ENCODE results near the gene APBA3.

The APBA3 gene

DNA sequence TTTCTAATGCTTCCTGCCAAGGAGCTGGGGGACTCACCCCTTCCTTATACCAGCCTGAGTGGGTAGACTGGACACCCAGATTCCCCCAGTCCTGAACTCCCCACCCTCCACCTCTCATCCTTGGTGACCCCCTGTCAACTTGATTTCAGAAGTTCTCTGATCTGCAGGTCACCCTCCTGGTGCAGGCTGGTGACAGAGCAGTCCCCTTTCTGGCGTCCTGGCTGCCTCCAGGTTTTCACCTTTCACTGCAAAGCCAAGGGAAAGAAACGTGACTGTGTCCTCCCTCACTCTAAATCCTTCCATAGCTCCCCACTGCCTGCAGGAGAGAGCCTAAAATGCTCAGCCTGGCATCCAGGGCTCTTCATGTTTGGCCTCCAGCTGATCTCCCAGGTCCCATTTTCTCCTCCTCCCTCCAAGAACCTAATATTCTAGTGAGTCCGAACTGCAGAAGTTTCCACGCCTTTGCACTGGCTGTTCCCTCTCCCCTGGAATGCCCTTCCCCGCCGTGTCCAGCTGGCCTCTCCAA is 28.8 kb upstream of the APBA3 start:
- TF ChIP-seq, protein P1, sequence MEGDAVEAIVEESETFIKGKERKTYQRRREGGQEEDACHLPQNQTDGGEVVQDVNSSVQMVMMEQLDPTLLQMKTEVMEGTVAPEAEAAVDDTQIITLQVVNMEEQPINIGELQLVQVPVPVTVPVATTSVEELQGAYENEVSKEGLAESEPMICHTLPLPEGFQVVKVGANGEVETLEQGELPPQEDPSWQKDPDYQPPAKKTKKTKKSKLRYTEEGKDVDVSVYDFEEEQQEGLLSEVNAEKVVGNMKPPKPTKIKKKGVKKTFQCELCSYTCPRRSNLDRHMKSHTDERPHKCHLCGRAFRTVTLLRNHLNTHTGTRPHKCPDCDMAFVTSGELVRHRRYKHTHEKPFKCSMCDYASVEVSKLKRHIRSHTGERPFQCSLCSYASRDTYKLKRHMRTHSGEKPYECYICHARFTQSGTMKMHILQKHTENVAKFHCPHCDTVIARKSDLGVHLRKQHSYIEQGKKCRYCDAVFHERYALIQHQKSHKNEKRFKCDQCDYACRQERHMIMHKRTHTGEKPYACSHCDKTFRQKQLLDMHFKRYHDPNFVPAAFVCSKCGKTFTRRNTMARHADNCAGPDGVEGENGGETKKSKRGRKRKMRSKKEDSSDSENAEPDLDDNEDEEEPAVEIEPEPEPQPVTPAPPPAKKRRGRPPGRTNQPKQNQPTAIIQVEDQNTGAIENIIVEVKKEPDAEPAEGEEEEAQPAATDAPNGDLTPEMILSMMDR (IDR thresholded peaks at IDR 0.05; ENCODE audit: low read depth, low read length), result no peak
- H3K4me3 ChIP-seq (replicated peaks in 1 of 2; ENCODE audit: low read depth in 2 of 2, low read length in 2 of 2), result no peak overlapping the region
- DNase-seq (ENCODE audit: low read depth in 2 of 2), result no peak

DNA sequence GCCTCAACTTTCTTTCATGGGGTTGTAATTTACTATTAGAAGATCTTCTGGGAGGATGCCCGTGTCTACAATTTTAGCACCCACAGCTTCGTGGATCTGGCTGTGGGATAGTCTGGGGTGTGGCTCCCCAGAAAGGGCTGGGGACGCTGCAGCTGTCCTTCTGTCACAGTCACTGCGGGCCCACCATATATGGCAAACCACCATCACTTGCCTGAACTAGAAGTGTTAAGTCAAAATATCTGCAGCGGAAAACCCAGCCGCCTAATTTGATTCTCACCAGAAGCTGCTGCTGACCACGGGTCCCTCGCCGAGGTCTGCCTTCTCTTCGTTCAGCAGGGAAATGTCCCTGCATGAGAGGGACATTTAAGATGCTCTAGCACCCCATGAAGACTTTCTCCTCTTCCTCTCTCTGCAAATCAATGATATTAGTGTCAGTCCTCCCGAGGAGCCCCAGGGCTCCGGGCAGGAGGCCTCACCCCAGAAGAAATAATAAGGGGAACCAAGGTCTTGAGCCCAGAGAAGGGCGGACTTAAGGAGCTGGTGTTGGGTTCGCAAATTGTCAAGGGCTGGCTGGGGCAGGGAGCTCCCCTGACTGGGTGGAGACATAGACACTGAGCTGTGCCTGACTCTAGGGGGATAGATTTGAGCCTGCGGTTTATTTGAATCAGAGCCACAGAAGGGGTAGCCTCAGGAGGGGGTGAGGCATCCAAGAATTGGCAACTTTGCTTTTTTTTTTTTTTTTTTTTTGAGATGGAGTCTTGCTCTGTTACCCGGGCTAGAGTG is 27.7 kb upstream of the APBA3 start:
- TF ChIP-seq, protein P1 (IDR thresholded peaks at IDR 0.05; ENCODE audit: low read depth, low read length), result no peak
- DNase-seq (ENCODE audit: low read depth in 2 of 2), result no peak
- no peak overlapping the region for H3K4me3 ChIP-seq (replicated peaks in 1 of 2; ENCODE audit: low read depth in 2 of 2, low read length in 2 of 2)

DNA sequence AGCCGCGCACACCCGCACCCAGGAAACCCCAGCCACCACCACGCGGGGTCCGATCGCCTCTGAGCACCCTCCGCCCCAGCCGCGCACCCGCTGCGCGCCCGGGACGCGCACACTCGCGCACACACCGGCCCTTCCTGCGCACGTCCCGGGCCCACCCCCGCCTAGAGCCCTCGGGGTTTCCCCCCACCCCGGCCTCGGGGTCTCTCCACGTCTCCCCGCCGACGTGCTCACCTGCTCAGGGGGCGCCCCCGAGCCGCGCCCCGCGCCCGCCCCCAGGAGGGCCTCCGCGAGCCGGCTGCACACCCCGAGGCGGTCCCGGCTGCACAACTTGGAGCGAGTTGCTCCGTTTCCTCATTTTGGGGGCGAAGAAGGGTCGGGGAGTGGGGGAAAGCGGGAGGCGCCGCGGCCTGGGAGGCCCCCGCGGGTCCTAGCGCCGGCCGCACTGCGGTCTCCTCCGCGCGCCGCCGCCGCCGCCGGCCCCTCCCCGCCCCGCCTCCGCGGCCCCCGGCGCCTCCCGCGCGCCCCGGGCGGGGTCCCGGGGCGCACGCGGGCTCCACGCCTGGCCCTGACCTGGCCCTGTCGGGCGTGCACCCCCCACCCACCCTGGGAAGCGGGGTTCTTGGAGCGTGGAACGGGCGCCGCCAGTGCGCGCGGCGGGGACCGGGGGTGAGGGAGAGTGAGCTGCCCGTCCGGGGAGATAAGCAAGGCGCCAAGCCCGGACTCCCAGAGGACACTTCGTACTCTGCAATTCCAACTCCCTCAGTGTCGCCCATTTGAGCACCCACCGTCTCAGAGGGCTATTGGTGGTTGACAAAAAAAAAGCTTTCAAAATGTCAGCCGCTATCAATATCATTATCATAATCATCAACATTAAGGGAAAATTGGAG is 24.7 kb upstream of the APBA3 start, which contains the start of gene MATK:
MATK (minus strand) TSS at position 444 of the 887 bp plus-strand sequence. CDS start 1,246 bp downstream, outside the sequence.
- TF ChIP-seq, protein P1 (IDR thresholded peaks at IDR 0.05; ENCODE audit: low read depth, low read length), result no peak
- DNase-seq (ENCODE audit: low read depth in 2 of 2), result no peak
- H3K4me3 ChIP-seq (replicated peaks in 1 of 2; ENCODE audit: low read depth in 2 of 2, low read length in 2 of 2), result no peak within 1 kb of the TSS

DNA sequence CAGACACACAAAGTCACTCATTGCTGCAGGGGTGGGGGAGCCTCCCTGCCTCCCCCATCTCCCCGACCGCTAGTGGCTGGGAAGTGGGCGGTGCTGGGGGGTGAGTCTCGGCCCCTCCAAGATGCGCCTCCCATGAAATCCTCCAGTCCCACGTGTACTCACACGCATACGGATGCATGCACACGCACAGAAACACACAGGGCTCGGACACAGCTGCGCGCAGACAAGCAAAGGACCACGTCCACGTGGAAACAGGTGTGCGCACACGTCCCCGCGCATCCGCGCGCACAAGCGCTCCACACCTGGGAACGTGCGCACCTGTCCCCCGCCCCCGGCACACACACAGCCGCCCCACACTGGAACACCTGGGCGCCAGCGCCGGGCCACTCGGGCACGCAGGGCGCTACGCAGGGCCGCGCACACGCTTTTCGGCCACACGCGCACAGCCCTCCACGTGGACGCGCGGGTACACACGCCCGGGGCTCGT is 24.0 kb upstream of the APBA3 start:
- TF ChIP-seq, protein P1 (IDR thresholded peaks at IDR 0.05; ENCODE audit: low read depth, low read length), result no peak

DNA sequence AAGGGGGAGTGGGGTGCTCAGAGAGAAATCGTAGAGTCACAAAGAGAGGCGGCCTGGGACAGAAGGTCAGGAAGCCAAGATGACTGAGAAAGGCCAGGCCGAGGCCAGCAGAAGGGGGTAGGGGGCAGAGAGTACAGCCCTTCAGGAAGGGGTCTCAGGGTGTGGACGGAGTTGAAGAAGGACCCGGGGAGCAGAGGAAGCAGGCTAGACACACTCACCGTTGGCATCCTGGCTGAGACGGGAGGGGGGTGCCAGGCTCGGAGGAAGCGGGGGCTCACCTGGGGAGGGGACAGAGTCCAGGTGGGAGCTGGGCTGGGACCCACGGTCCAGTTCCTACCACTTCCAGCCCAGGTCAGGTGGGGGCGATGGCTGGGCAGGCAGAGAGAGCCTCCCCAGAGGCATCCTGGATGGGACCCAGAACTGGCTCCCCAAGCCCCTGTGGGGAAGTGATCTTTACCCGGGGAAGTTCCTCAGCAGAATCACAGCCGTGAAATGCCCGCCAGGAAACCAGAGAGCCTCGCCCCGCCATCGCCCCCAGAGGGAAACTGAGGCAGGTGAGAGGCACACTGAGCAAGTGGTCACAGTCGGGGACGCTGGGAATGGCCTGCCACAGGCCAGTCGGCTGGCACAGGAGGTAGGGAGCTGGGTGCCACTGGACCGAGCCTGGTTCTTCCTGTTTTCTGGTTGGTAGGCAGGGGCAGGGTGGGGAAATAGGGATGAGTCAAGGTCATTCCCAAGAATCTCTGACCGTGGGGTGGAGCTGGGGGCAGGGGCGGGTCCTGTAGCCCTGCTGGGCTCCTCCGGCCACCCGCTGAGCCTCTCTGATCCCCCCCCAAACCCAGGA is 23.3 kb upstream of the APBA3 start:
- no peak overlapping the region for H3K4me3 ChIP-seq (replicated peaks in 1 of 2; ENCODE audit: low read depth in 2 of 2, low read length in 2 of 2)
- TF ChIP-seq, protein P1 (IDR thresholded peaks at IDR 0.05; ENCODE audit: low read depth, low read length), result no peak
- DNase-seq (ENCODE audit: low read depth in 2 of 2), result no peak

More for the DNA sequence above, 24.0 kb upstream of the APBA3 start:
- H3K4me3 ChIP-seq (replicated peaks in 1 of 2; ENCODE audit: low read depth in 2 of 2, low read length in 2 of 2), result no peak overlapping the region
- DNase-seq (ENCODE audit: low read depth in 2 of 2), result no peak
